Pulmonary artery endothelial cell (primary cell): ENCODE data around the gene WDR45B. TPM values are rescaled to one million over a fixed set of nuclear protein-coding genes. Genes with fewer than 3 reads are reported as not detected.

Experiments used
- DNase-seq: peaks from one replicate; pipeline ENCODE4 v3.0.0-alpha.2; 2011; ENCODE audit warnings: low read depth, low spot score
- total RNA-seq: library from RNA; depleted of rRNA; stranded (reverse); fragments of >200 nt; gene quantifications from 2 replicates; pipeline ENCODE4 v1.2.3, GENCODE V29; 2014

The WDR45B gene
- total RNA-seq, 1 donor from 2014 or later, result 79.9 TPM

DNA sequence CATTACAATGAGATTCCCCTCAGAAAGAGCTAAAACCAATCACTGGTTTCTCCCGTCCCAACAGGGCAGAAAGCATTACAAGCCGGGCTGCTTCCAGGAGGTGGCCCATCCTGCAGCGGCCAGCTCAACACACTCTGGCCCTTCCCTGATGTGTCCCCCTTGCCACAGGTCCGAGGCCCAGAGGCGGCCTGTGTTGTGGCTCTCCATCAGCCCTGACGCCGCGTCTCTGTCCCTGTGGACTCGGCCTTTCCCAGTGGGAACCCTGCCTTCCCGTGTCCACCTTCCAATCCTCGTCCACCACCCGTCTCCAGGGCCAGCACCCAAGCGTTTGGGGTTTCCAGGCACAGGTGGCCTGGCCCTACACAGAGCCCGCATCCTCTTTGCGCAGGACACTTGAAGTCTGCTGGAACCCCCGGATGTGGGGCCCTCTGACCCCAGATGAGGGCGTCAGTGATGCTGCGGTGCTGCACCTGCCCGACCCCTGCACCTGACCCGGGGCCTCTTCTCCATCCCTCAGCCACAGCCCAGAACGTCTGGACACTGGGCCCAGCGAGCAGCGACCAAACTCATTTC is 29.2 kb upstream of the WDR45B start:
- DNase-seq, result no peak

DNA sequence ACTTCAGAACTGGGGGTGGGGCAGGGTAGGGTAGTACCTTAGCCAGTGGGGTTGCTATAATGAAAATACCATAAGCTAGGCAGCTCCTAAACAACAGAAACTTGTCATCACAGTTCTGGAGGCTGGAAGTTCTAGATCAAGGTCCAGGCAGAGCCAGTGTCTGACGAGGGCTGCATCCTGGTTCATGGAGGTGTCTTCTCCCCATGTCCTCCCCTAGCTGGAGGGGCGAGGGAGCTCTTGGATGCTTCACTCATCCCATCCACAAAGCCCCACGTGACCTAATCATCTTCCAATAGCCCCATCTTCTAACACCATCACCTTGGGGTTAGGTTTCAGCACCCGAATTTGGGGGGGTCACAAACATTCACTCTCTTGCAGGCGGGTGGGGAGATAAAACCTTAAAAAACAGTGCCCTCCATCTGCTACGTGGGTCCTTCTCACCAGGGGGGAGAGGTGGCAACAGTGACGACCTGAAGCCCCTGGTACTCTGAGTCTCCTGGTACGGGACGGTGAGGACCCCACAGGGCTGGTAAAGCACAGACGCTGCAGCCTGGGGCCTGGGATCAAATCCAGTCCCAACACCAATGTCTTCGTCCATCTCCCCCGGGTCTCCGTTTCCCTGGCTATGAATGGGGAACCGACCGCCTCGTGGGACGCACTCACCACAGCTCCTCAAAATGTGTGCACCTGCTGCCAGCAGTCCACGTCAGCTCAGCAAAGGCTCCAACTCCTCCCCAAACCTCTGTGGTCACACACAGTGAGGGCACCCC is 27.4 kb upstream of the WDR45B start:
- DNase-seq, result no peak

GRCh38 chr17:82674656-82675475 is 26.6 kb upstream of the WDR45B start:
- no peak for DNase-seq

- DNase-seq, result no peak
Measured at GRCh38 chr17:82670661-82671450, 22.6 kb upstream of the WDR45B start.

DNA sequence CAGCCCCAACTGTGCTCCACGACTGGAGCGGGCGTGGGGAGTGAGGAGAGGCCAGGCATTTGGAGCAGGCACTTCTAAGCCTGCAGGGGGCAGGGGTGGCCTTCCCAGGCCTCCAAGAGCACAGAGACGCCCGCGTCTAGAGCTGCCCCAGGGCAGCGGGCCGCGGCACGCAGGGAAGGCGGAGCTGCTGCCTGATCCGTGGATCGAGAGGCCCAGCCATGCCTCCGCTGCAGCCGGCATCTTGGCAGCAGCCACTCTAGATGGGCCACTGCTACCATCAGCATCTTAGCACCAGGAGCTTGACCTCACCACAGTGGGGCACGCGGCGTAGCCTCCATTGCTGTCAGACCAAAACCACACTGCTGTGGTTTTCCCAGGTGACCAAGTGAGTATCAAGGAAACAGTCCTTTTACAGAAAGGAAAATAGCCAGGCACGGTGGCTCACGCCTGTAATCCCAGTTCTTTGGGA is 20.4 kb upstream of the WDR45B start:
- DNase-seq, result no peak

DNA sequence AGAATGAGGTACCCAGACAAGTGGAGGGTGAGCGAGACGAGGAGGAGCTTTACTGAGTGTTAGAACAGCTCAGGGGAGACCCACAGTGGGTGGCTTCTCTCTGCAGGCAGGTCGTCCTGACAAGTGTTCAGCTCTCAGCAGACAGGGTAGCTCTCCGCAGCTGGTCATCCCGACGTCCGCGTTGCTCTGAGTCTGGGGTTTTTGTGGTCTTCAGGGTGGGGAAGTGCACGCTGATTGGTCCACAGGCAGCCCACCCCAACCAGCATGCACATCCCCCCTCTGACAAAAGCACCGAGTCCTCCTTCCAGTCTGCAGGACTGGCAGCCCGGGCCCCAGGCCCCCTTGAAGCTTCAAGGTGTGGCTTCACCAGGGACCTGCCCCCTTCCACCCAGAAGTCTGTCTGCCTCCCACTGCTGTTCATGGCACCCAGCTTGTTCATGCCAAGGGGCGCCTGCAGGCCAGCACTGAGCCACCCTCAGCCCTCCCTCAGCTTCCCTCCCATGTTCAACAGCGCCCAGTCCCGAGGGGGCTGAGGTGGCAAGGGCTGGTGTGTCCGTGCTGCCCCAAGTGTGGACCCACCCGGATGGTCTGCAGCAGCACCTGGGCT is 19.9 kb upstream of the WDR45B start:
- DNase-seq, result no peak

DNA sequence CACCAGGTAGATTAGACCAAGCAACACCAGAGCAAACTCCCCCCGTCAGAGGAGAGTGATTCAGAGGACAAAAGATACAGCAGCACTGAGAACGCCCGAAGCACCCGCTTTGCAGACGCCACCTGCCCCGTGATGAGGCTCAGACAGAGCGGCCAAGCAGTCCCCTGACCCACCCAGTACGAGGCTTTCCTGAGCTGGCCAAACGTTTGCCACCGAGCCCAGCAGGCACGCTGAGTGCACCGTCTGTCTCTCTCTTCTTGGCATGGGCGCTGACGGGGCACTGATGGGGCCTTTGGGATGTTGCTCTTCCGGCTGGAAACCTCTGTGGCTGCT is 19.4 kb upstream of the WDR45B start:
- no peak for DNase-seq

GRCh38 chr17:82666931-82667667 is 18.9 kb upstream of the WDR45B start:
- no peak for DNase-seq

DNA sequence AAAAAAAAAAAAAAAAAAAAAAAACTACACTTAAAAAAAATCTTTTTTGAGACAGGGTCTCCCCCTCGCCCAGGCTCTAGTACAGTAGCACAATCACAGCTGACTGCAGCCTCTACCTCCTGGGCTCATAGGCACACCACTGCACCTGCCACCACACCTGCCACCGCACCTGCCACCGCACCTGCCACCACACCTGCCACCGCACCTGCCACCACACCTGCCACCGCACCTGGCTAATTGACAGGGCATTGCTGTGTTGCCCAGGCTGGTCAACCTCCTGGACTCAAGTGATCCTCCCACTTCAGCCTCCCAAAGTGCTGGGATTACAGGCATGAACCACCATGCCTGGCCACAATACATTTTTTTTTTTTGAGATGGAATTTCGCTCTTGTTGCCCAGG is 17.6 kb upstream of the WDR45B start:
- no peak for DNase-seq

DNA sequence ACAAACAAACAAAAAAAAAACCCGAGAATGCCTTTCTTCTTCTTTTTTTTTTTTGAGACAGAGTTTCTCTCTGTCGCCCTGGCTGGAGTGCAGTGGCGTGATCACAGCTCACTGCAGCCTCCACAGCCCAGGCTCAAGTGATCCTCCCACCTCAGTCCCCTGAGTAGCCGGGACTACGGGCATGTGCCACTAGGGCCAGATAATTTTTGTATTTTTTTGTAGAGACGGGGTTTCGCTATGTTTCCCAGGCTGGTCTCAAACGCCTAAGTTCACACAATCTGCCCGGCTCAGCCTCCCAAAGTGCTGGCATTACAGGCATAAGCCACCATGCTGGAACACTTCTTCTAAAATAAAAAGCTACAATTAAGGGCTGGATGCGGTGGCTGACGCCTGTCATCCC is 17.0 kb upstream of the WDR45B start:
- no peak for DNase-seq

DNA sequence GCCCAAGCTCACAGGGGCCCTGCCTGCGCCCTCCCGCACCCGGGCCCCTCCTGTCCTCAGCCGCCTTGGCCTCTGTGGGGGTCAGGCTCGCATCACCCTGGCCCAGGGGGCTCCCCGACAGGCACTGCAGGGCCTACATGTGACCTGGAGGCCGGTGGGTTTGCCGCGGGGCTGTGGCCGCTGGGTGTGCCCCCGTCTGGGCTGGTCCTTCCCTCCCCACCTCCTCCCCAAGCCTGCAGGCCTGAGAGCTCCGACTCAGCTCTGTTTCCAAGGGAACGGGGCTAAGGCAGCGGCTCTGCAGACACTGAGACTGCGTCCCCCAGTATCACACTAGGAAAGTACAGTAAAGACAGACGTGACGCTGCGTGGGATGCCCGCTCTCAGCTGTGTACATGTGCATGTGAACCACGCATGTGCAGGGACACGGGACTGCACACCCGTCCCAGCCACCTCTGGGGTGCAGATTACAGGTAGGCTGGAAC is 16.5 kb upstream of the WDR45B start:
- no peak for DNase-seq

- no peak for DNase-seq
Measured at GRCh38 chr17:82664276-82664575, 16.0 kb upstream of the WDR45B start.

DNA sequence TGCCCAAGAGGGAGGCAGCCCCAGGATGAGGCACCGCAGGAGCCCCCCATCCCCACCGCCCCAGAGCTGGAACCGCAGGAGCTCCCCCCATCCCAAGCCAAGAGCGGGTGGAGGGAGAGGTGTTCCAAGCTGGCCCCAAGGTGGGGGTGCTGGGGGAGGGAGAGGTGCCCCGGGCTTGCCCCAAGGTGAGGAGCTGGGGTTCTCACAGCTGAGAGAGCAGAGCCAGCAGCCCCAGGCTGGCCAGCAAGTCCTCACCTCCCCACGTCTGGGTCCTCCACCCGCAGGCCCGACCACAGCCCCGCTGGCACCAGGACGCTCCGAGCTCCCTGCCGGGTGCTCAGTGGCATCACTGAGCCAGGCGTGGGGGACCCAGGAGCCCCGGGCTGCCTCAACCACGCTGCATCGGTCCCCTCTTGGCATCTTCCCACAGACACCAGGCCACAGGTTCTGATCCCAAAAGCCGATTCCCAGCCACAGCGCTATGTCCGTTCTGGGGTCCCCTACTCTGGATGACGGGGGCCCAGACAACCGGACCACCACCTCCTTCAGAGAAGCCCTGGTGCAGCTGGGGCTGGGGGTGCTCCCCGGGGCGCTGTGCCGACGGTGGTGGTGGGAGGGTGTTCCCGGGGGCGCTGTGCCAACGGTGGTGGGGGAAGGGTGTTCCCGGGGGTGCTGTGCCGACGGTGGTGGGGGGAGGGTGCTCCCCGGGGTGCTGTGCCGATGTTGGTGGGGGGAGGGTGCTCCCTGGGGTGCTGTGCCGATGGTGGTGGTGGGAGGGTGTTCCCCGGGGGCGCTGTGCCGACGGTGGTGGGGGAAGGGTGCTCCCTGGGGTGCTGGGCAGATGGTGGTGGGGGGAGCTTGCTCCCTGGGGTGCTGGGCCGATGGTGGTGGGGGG is 15.4 kb upstream of the WDR45B start:
- DNase-seq, result no peak

DNA sequence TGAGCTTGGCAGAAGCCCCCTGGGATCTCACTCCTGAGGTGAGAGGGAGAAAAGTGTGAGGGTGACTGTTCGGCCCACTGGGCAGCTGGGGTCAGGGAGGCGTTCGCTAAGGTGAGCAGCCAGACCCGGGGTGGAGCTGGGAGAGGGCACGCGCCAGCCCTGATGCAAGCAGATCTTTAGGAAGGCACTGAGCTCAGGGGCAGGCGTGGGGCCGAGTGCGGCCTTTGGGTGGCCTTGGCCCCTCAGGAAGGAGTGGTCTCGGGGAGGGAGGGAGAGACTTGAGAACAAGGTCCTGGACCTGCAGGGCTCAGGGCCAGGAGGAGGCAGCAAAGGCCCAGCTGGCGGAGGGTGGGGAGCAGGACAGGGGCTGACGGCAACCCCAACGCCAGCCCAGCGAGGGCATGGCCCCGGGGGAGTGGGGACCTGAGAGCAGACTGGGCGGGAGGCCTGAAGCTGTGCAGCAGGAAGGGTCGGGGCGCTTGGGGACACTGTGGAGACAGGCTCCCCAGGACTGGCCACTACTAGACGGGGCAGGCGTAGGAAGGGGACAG is 14.5 kb upstream of the WDR45B start:
- no peak for DNase-seq

- no peak for DNase-seq
Measured at GRCh38 chr17:82661717-82662683, 13.8 kb upstream of the WDR45B start.

GRCh38 chr17:82659886-82660285 is 11.6 kb upstream of the WDR45B start:
- no peak for DNase-seq

GRCh38 chr17:82658796-82659452 is 10.7 kb upstream of the WDR45B start:
- DNase-seq, result no peak

DNA sequence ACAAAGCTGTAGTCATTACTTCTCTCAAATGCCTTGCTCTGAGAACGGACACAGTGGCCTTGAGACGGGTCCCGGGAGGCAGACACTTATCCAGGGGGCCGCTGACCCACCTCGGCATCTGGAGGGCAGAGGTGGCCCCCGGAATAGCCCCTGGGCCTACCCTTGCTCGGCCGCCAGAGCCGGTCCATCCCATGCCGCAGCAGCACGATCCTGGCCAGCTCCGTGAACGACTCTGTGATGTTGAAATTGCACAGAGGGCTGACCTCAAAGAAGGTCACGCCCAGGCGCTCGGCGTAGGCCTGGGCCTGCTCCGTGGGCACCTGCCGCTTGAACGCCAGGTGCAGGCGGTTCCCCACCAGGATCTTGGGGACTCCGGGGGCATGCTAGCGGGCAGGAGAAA is 10.1 kb upstream of the WDR45B start:
- DNase-seq, result no peak
